Hepatocyte (in vitro differentiated cells): ENCODE data around the gene LCLAT1. TPM values are rescaled to one million over a fixed set of nuclear protein-coding genes. Genes with fewer than 3 reads are reported as not detected.

ENCODE experiments used
- DNase-seq: peaks from one replicate; pipeline ENCODE4 v3.0.0-alpha.2; 2016; ENCODE audit warnings: low spot score
- H2AFZ ChIP-seq: fragments of 200-600 bp; sonication (generic); 2 replicates; pipeline ENCODE4 v1.6.0; 2016; ENCODE audit warnings: antibody characterized with exemption, mild to moderate bottlenecking
- H3K27ac ChIP-seq: fragments of 200-600 bp; sonication (generic); 2 replicates; pipeline ENCODE4 v1.5.1; 2016; ENCODE audit warnings: mild to moderate bottlenecking
- H3K27me3 ChIP-seq: fragments of 200-600 bp; sonication (generic); 2 replicates; pipeline ENCODE4 v1.6.1; 2016
- H3K36me3 ChIP-seq: fragments of 200-600 bp; sonication (generic); replicated peaks from 2 replicates; pipeline ENCODE4 v1.5.1; 2016; ENCODE audit warnings: low read depth; ENCODE audit not compliant: insufficient read depth
- H3K4me1 ChIP-seq: fragments of 200-600 bp; sonication (generic); 2 replicates; pipeline ENCODE4 v1.5.1; 2016; ENCODE audit warnings: mild to moderate bottlenecking, moderate library complexity; ENCODE audit not compliant: insufficient read depth
- H3K4me2 ChIP-seq: fragments of 200-600 bp; sonication (generic); 2 replicates; pipeline ENCODE4 v1.6.0; 2016
- H3K4me3 ChIP-seq: fragments of 200-600 bp; sonication (generic); 2 replicates; pipeline ENCODE4 v1.5.1; 2016; ENCODE audit warnings: mild to moderate bottlenecking
- H3K79me2 ChIP-seq: fragments of 200-600 bp; sonication (generic); 2 replicates; pipeline ENCODE4 v1.6.0; 2017; ENCODE audit warnings: mild to moderate bottlenecking
- H3K9me2 ChIP-seq: fragments of 200-600 bp; sonication (generic); replicated peaks from 2 replicates; pipeline ENCODE4 v1.6.0; 2017; ENCODE audit warnings: mild to moderate bottlenecking; ENCODE audit not compliant: insufficient read depth
- H3K9me3 ChIP-seq: fragments of 200-600 bp; sonication (generic); 2 replicates; pipeline ENCODE4 v1.5.1; 2016; ENCODE audit warnings: low read depth, mild to moderate bottlenecking
- H4K20me1 ChIP-seq: fragments of 200-600 bp; sonication (generic); 2 replicates; pipeline ENCODE4 v1.6.0; 2016; ENCODE audit warnings: mild to moderate bottlenecking; ENCODE audit not compliant: insufficient read depth, poor library complexity, severe bottlenecking
- EZH2 ChIP-seq: fragments of 200-600 bp; sonication (generic); IDR thresholded peaks from 2 replicates; pipeline ENCODE4 v1.6.1; 2016; ENCODE audit warnings: antibody characterized with exemption, mild to moderate bottlenecking, borderline replicate concordance
- EZH2phosphoT487 ChIP-seq: fragments of 200-600 bp; sonication (generic); IDR thresholded peaks from one replicate; pipeline ENCODE4 v1.6.1; 2018; ENCODE audit warnings: antibody characterized with exemption, mild to moderate bottlenecking, low read depth, moderate library complexity; ENCODE audit not compliant: unreplicated experiment, severe bottlenecking
- WGBS: methylation state at CpG from one replicate; pipeline ENCODE4 v1.1.6; 2016; ENCODE audit warnings: low lambda C conversion rate; ENCODE audit errors: missing lambda C conversion rate; 5-methylcytosine and 5-hydroxymethylcytosine counted together
- polyA plus RNA-seq: library from polyadenylated mRNA; unstranded; fragments of >200 nt; fragmentation: Nextera tagmentation; extraction: Ambion mirVana; gene quantifications from 2 replicates; pipeline ENCODE4 v1.2.1, GENCODE V29; 2016
- total RNA-seq: library from RNA; depleted of rRNA; stranded (reverse); fragments of >200 nt; gene quantifications from 2 replicates; pipeline ENCODE4 v1.2.3, GENCODE V29; 2014
- TF ChIP-seq, protein P1 (sequence below): fragments of 200-600 bp; sonication (generic); IDR thresholded peaks from 2 replicates; pipeline ENCODE4 v1.5.1; 2016; ENCODE audit warnings: antibody characterized with exemption, mild to moderate bottlenecking; ENCODE audit not compliant: poor library complexity

LCLAT1 gene
- total and polyA plus RNA-seq, 2 experiments from 2014 or later = 10.1 to 15.4 TPM

DNA sequence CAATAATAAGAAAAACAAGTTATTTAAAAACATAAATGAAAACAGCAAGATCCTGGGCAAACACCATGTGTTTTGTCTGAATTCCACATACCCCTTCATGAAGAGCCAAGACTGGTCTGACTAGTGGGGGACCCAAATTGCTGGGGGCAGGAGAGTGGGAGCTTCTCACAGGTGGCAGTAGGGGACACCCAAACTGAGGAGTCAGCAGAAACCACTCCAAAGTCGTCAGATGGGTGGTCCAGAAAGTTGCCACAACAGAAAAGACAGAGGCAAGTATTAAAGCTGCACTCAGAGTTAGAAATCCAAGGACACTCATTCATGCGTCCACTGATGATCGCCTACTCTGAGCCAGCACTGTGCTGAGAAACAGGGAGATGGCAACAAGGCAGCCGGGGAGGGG is 12.3 kb upstream of the LCLAT1 start:
- no peak overlapping the region for H3K4me3 ChIP-seq
- H3K79me2 ChIP-seq = no peaks in the 10 kb centered on the region
- no peak for TF ChIP-seq EZH2
- no peak for TF ChIP-seq EZH2phosphoT487
- H3K9me3 ChIP-seq = no peaks in the 10 kb centered on the region
- H3K27ac ChIP-seq = no peak overlapping the region
- no peak overlapping the region for H3K4me2 ChIP-seq
- peaks cover 5% of the 10 kb centered on the region for H3K4me1 ChIP-seq
- no peaks in the 10 kb centered on the region for H3K27me3 ChIP-seq
- no peaks in the 10 kb centered on the region for H4K20me1 ChIP-seq
- 97% methylated on average over 4 of the region's 4 CpGs for WGBS
- no peaks in the 10 kb centered on the region for H3K9me2 ChIP-seq
- no peak for DNase-seq
- H2AFZ ChIP-seq = no peak overlapping the region
- H3K36me3 ChIP-seq = no peaks in the 10 kb centered on the region

DNA sequence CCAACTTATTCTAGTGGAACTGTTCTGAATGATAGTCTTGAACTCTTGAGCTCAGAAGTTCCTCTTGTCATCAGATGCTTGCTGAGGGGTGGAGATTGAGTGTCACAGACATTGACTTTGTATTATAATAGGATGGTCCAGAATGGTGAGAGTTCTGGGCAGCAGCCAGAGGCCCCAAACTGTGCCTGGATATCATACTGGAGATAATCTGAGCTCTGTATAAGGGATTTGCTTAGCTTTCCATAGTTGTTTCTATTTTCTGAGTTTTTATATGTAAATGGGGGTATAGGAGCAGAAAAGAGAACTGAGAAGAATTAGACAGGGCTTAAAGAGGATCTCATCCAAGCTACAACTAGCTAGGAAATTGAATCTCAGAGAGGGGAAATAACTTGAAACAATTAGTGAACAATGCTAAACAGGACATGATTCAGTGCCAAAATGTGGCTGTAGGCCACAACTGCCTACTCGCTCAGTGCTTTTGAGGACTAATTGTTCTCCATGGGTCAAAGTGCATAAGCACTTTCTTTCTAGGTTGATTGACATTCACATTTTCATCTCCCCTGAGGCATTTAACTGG is 10.1 kb upstream of the LCLAT1 start:
- Histone ChIP-seq H3K79me2 (no peaks in the 10 kb centered on the region), H3K27me3 (no peaks in the 10 kb centered on the region), H3K4me3 (no peak overlapping the region), H3K27ac (no peak overlapping the region), H3K4me1 (peaks cover 5% of the 10 kb centered on the region), H3K9me2 (no peaks in the 10 kb centered on the region), H3K36me3 (no peaks in the 10 kb centered on the region), H3K4me2 (no peak overlapping the region), H2AFZ (no peak overlapping the region), H3K9me3 (no peaks in the 10 kb centered on the region), H4K20me1 (no peaks in the 10 kb centered on the region)
- DNase-seq = no peak
- WGBS = 72% methylated on average over 1 of the region's 1 CpG
- TF ChIP-seq EZH2phosphoT487 (no peak), EZH2 (no peak)
- TF ChIP-seq, protein P1, sequence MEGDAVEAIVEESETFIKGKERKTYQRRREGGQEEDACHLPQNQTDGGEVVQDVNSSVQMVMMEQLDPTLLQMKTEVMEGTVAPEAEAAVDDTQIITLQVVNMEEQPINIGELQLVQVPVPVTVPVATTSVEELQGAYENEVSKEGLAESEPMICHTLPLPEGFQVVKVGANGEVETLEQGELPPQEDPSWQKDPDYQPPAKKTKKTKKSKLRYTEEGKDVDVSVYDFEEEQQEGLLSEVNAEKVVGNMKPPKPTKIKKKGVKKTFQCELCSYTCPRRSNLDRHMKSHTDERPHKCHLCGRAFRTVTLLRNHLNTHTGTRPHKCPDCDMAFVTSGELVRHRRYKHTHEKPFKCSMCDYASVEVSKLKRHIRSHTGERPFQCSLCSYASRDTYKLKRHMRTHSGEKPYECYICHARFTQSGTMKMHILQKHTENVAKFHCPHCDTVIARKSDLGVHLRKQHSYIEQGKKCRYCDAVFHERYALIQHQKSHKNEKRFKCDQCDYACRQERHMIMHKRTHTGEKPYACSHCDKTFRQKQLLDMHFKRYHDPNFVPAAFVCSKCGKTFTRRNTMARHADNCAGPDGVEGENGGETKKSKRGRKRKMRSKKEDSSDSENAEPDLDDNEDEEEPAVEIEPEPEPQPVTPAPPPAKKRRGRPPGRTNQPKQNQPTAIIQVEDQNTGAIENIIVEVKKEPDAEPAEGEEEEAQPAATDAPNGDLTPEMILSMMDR = no peak

DNA sequence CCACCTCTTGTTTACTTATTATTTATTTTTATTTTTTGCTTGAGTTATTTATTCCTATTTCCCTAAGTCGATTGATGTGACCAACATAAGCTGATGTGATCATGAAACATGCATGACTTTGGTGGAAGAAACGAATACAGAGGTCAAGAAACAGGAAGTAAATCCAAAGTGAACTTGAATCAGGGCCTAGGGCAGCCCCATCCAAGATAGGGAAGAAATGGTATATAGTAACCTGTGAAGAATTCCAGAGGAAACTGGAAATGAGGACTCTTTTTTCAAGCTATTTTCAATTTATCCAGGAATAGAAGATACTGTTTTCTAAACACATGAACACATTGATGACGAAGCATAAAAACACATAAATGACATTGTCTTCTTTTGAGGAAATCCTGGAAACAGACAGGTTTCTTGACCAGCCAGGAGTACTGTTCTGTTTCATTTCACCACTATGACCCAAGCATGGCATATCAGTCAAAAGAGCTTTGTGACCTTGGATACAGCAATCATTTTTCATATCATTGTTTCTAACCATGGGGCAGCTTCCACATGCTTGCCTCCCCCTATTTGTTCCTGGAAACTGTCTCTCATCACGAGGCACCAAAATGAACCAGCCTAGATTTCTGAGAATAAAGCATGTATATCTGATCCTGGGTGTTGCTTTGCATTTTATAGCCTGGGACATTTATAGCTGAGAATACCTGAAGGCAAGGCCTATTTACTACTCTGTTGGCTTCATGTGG is 9.1 kb upstream of the LCLAT1 start:
- Histone ChIP-seq H3K4me2 (no peak overlapping the region), H3K4me3 (no peak overlapping the region), H3K36me3 (no peaks in the 10 kb centered on the region), H4K20me1 (no peaks in the 10 kb centered on the region), H3K79me2 (no peaks in the 10 kb centered on the region), H2AFZ (no peak overlapping the region), H3K27me3 (no peaks in the 10 kb centered on the region), H3K9me3 (no peaks in the 10 kb centered on the region), H3K27ac (no peak overlapping the region), H3K4me1 (peaks cover 5% of the 10 kb centered on the region), H3K9me2 (no peaks in the 10 kb centered on the region)
- WGBS = 81% methylated on average over 4 of the region's 4 CpGs
- TF ChIP-seq EZH2phosphoT487 = no peak
- TF ChIP-seq, protein P1 = no peak
- no peak for TF ChIP-seq EZH2
- DNase-seq = no peak

- Histone ChIP-seq H3K4me2 (no peak overlapping the region), H3K4me1 (peaks cover 5% of the 10 kb centered on the region), H3K79me2 (no peaks in the 10 kb centered on the region), H3K27ac (no peak overlapping the region), H2AFZ (no peak overlapping the region), H3K4me3 (no peak overlapping the region), H3K36me3 (no peaks in the 10 kb centered on the region), H3K9me2 (no peaks in the 10 kb centered on the region), H4K20me1 (no peaks in the 10 kb centered on the region), H3K9me3 (no peaks in the 10 kb centered on the region), H3K27me3 (no peaks in the 10 kb centered on the region)
- TF ChIP-seq, protein P1 = no peak
- TF ChIP-seq EZH2 (no peak), EZH2phosphoT487 (no peak)
- WGBS = 95% methylated on average over 3 of the region's 3 CpGs
- no peak for DNase-seq
Measured at GRCh38 chr2:30439296-30439695, 7.8 kb upstream of the LCLAT1 start.
